ENCODE data around the gene GRXCR1.

Gene GRXCR1

GRCh38 chr4:42955746-42956505 is 63.4 kb downstream of the GRXCR1 start:
- no peak overlapping the region for H3K4me3 ChIP-seq (ENCODE audit: low read length)
- no peak for TF ChIP-seq CTCF (IDR thresholded peaks at IDR 0.05; ENCODE audit: insufficient read depth, low read depth, low read length, missing control alignments)
- no peak for DNase-seq (ENCODE audit: low read depth)

- TF ChIP-seq CTCF (IDR thresholded peaks at IDR 0.05; ENCODE audit: insufficient read depth, low read depth, low read length, missing control alignments): peak; percentile 34
- no peak overlapping the region for H3K4me3 ChIP-seq (ENCODE audit: low read length)
- peak; percentile 22 for DNase-seq (ENCODE audit: low read depth)
Observed at GRCh38 chr4:42965326-42965725, 72.8 kb downstream of the GRXCR1 start.

- no peak overlapping the region for H3K4me3 ChIP-seq (ENCODE audit: low read length)
- TF ChIP-seq CTCF (IDR thresholded peaks at IDR 0.05; ENCODE audit: insufficient read depth, low read depth, low read length, missing control alignments): no peak
- no peak for DNase-seq (ENCODE audit: low read depth)
Observed at GRCh38 chr4:42985976-42986375, 93.5 kb downstream of the GRXCR1 start.

- no peak overlapping the region for H3K4me3 ChIP-seq (ENCODE audit: low read length)
- peak; percentile 60 for DNase-seq (ENCODE audit: low read depth)
- TF ChIP-seq CTCF (IDR thresholded peaks at IDR 0.05; ENCODE audit: insufficient read depth, low read depth, low read length, missing control alignments): peak; percentile 78
Observed at GRCh38 chr4:42995343-42995944, 102.9 kb downstream of the GRXCR1 start.

GRCh38 chr4:43008793-43009192 is 116.3 kb downstream of the GRXCR1 start:
- no peak overlapping the region for H3K4me3 ChIP-seq (ENCODE audit: low read length)
- DNase-seq (ENCODE audit: low read depth): no peak
- no peak for TF ChIP-seq CTCF (IDR thresholded peaks at IDR 0.05; ENCODE audit: insufficient read depth, low read depth, low read length, missing control alignments)

- no peak overlapping the region for H3K4me3 ChIP-seq (ENCODE audit: low read length)
- TF ChIP-seq CTCF (IDR thresholded peaks at IDR 0.05; ENCODE audit: insufficient read depth, low read depth, low read length, missing control alignments): no peak
- DNase-seq (ENCODE audit: low read depth): no peak
Observed at GRCh38 chr4:43014256-43014655, 121.7 kb downstream of the GRXCR1 start.

Data from epithelial cell of esophagus (primary cell).